HCT116 (cell line): ENCODE data around the gene CWC15. TPM values are rescaled to one million over a fixed set of nuclear protein-coding genes. Genes with fewer than 3 reads are reported as not detected.

Experiments
- ATAC-seq: fragments of 200-7000 bp; cut with Tn5 transposase; 2 replicates; pipeline ENCODE4 v1.9.1; 2020; ENCODE audit warnings: mild to moderate bottlenecking, moderate library complexity
- BruUV-seq: library from RNA; stranded (reverse); fragments of 400-500 nt; replicated peaks from 2 replicates; lab custom pipeline; 2021; lab: Mats Ljungman, UMichigan
- CTCF ChIA-PET: fragments of 300-600 bp; sonication (Branson Sonifier 250); formaldehyde crosslinking; loops from one replicate; lab custom pipeline; 2021; ENCODE audit warnings: antibody characterized with exemption; lab: Charles Lee
- POLR2A ChIA-PET: fragments of 300-600, 350-600 bp; sonication (Branson Sonifier 250); formaldehyde crosslinking; loops from one replicate; lab custom pipeline; 2021; ENCODE audit warnings: antibody characterized with exemption; lab: Charles Lee
- RAD21 ChIA-PET, 2 experiments: fragments of 300-600 bp; sonication (Branson Sonifier 250); formaldehyde crosslinking; loops; one replicate each; lab custom pipeline; 2023; ENCODE audit warnings: low total read pairs in 2 of 2; ENCODE audit not compliant: uncharacterized antibody in 2 of 2, unreplicated experiment in 2 of 2, low non-redundant PET in 1 of 2; lab: Charles Lee
- DNase-seq: peaks from one replicate; pipeline ENCODE4 v3.0.0-alpha.2; 2010; ENCODE audit warnings: low read depth, low spot score
- H2AFZ ChIP-seq: fragments of 200-600 bp; shearing (Covaris generic), sonication (generic); 2 replicates; pipeline ENCODE4 v1.6.1; 2017; ENCODE audit warnings: low read depth, mixed run types, mixed read lengths, antibody characterized with exemption, low read length; ENCODE audit not compliant: poor library complexity, severe bottlenecking
- H3K27ac ChIP-seq: 2 replicates; pipeline ENCODE4 v1.5.1; 2012; ENCODE audit warnings: low read depth, low read length
- H3K27me3 ChIP-seq: fragments of 200-600 bp; sonication (generic); 2 replicates; pipeline ENCODE4 v1.6.1; 2016; ENCODE audit warnings: mixed run types, low read length, mixed read lengths; ENCODE audit not compliant: insufficient read depth
- H3K36me3 ChIP-seq, 2 experiments: fragments of 200-500 bp in 1 of 2; fragments of 200-600 bp in 1 of 2; sonication (Bioruptor generic) in 1 of 2; sonication (generic) in 1 of 2; 2 replicates each; pipeline versions ENCODE4 v1.5.1 to v1.6.1; 2014 to 2016; ENCODE audit warnings: low read length in 2 of 2, inconsistent platforms in 1 of 2, mixed read lengths in 1 of 2, mixed run types in 1 of 2; ENCODE audit not compliant: insufficient read depth in 2 of 2, control insufficient read depth in 1 of 2
- H3K4me1 ChIP-seq, 2 experiments: fragments of 200-600 bp in 1 of 2; sonication (generic) in 1 of 2; 2 replicates each; pipeline versions ENCODE4 v1.5.1 to v1.6.1; 2012 to 2017; ENCODE audit warnings: low read length in 2 of 2, inconsistent platforms in 1 of 2, mild to moderate bottlenecking in 1 of 2, mixed read lengths in 1 of 2, mixed run types in 1 of 2, moderate library complexity in 1 of 2; ENCODE audit not compliant: insufficient read depth in 2 of 2, control insufficient read depth in 1 of 2
- H3K4me2 ChIP-seq: fragments of 200-600 bp; sonication (generic); 2 replicates; pipeline ENCODE4 v1.6.1; 2017; ENCODE audit warnings: mixed run types, low read length, mixed read lengths
- H3K4me3 ChIP-seq, 2 experiments: fragments of 200-600 bp in 1 of 2; sonication (generic) in 1 of 2; replicated peaks in 1 of 2; 2 replicates each; pipeline ENCODE4 v1.5.1; 2011 to 2016; ENCODE audit warnings: low read length in 2 of 2, control low read depth in 1 of 2, low read depth in 1 of 2, mild to moderate bottlenecking in 1 of 2, mixed read lengths in 1 of 2, mixed run types in 1 of 2
- H3K79me2 ChIP-seq: fragments of 200-600 bp; sonication (generic); 2 replicates; pipeline ENCODE4 v1.6.1; 2017; ENCODE audit warnings: mild to moderate bottlenecking, mixed run types, low read length, moderate library complexity, mixed read lengths; ENCODE audit not compliant: insufficient read depth
- H3K9ac ChIP-seq: fragments of 200-600 bp; sonication (generic); 2 replicates; pipeline ENCODE4 v1.6.1; 2016; ENCODE audit warnings: low read length, mixed read lengths
- H3K9me2 ChIP-seq: fragments of 200-600 bp; sonication (generic), shearing (Covaris generic); 2 replicates; pipeline ENCODE4 v1.6.1; 2017; ENCODE audit warnings: mixed run types, mild to moderate bottlenecking, moderate library complexity; ENCODE audit not compliant: insufficient read depth
- H3K9me3 ChIP-seq, 2 experiments: fragments of 200-500 bp in 1 of 2; fragments of 200-600 bp in 1 of 2; sonication (Bioruptor generic) in 1 of 2; sonication (generic) in 1 of 2; 2 replicates each; pipeline ENCODE4 v1.6.1; 2014 to 2017; ENCODE audit warnings: low read length in 2 of 2, mixed read lengths in 2 of 2, inconsistent platforms in 1 of 2, low read depth in 1 of 2, mild to moderate bottlenecking in 1 of 2, mixed run types in 1 of 2, moderate library complexity in 1 of 2; ENCODE audit not compliant: control insufficient read depth in 1 of 2, insufficient read depth in 1 of 2
- H4K20me1 ChIP-seq: fragments of 200-600 bp; sonication (generic), shearing (Covaris generic); 2 replicates; pipeline ENCODE4 v1.6.1; 2017; ENCODE audit warnings: mixed run types, mild to moderate bottlenecking, moderate library complexity; ENCODE audit not compliant: insufficient read depth
- CEBPB ChIP-seq: IDR thresholded peaks from 2 replicates; pipeline ENCODE4 v1.6.1; 2012; ENCODE audit warnings: low read depth
- CTCF ChIP-seq, 3 experiments: fragments of 200-600 bp in 1 of 3; sonication (generic) in 1 of 3; IDR thresholded peaks in 2 of 3; conservative IDR thresholded peaks in 1 of 3; 2 replicates each; pipeline ENCODE4 v1.5.1; 2012 to 2017; ENCODE audit warnings: low read depth in 2 of 3, low read length in 2 of 3, antibody characterized with exemption in 1 of 3, borderline replicate concordance in 1 of 3, control low read depth in 1 of 3, mild to moderate bottlenecking in 1 of 3, mixed read lengths in 1 of 3, mixed run types in 1 of 3, moderate library complexity in 1 of 3; ENCODE audit not compliant: insufficient read depth in 1 of 3
- FOSL1 ChIP-seq: IDR thresholded peaks from 2 replicates; pipeline ENCODE4 v1.6.1; 2012; ENCODE audit warnings: low read depth
- MAX ChIP-seq: IDR thresholded peaks from 2 replicates; pipeline ENCODE4 v1.6.1; 2012
- POLR2A ChIP-seq: IDR thresholded peaks from 2 replicates; pipeline ENCODE4 v1.7.0; 2011; ENCODE audit warnings: borderline replicate concordance; ENCODE audit not compliant: insufficient read depth, insufficient read length; ENCODE audit errors: extremely low read depth
- RAD21 ChIP-seq: IDR thresholded peaks from 2 replicates; pipeline ENCODE4 v1.6.1; 2012; ENCODE audit warnings: low read depth, mild to moderate bottlenecking
- REST ChIP-seq: IDR thresholded peaks from 2 replicates; pipeline ENCODE4 v1.6.1; 2012; ENCODE audit warnings: low read depth
- ZFX ChIP-seq: fragments of 450-650 bp; IDR thresholded peaks from 2 replicates; pipeline ENCODE4 v1.6.1; 2017
- intact Hi-C: fragments of 100-400 bp; cut with micrococcal nuclease; formaldehyde crosslinking; loops from 2 replicates; pipeline ENCODE4 v1.10.0; 2022
- total RNA-seq: library from RNA; stranded (reverse); gene quantifications from one replicate; pipeline ENCODE4 v1.2.1, GENCODE V29; 2021; ENCODE audit not compliant: unreplicated experiment

Gene CWC15
- total RNA-seq, 1 experiment from 2014 or later = 47.6 TPM

- Histone ChIP-seq H3K4me1 (no peaks in the 10 kb centered on the region), H3K9ac (no peak overlapping the region), H3K27me3 (0 out of 2 replicates have a peak, but pooled peaks cover 3% of the 10 kb centered on the region), H3K79me2 (no peaks in the 10 kb centered on the region), H3K4me3 (no peak overlapping the region), H3K4me2 (no peak overlapping the region), H3K9me3 (no peaks in the 10 kb centered on the region), H3K9me2 (no peaks in the 10 kb centered on the region), H3K27ac (no peak overlapping the region), H2AFZ (no peak overlapping the region), H3K36me3 (no peaks in the 10 kb centered on the region), H4K20me1 (no peaks in the 10 kb centered on the region)
- ChIA-PET POLR2A (no interaction called here), RAD21 (no interaction called here), CTCF (no interaction called here)
- no TSS peak for BruUV-seq
- no peak for DNase-seq
- TF ChIP-seq FOSL1 (no peak), RAD21 (no peak), REST (no peak), MAX (no peak), CEBPB (no peak), POLR2A (no peak), ZFX (no peak), CTCF (IDR thresholded peaks at IDR 0.05 in 2 of 3, conservative IDR thresholded peaks at IDR 0.05 in 1 of 3; ENCODE audit: borderline replicate concordance in 1 of 3, insufficient read depth in 1 of 3, low read depth in 2 of 3, low read length in 2 of 3) (no peak)
- intact Hi-C loops = no loop called here
- ATAC-seq = no peak
Observed at GRCh38 chr11:94987378-94987777, 14.0 kb upstream of the CWC15 start.
